H1 (cell line): ENCODE data around the gene CHPF. TPM values are rescaled to one million over a fixed set of nuclear protein-coding genes. Genes with fewer than 3 reads are reported as not detected.

Experiments used
- CHD7 ChIP-seq: fragments of 300-600 bp; sonication (generic); IDR thresholded peaks from 2 replicates; pipeline ENCODE4 v1.7.1; 2012; ENCODE audit warnings: low read length, moderate library complexity, mild to moderate bottlenecking, inconsistent platforms; ENCODE audit not compliant: insufficient replicate concordance
- GABPA ChIP-seq: IDR thresholded peaks from 2 replicates; pipeline ENCODE4 v1.6.1; 2011; ENCODE audit warnings: mild to moderate bottlenecking, low read length, moderate library complexity, borderline replicate concordance; ENCODE audit not compliant: insufficient read depth
- HDAC2 ChIP-seq, 2 experiments: fragments of 300-600 bp in 1 of 2; sonication (generic) in 1 of 2; IDR thresholded peaks; 2 replicates each; pipeline ENCODE4 v1.6.1; 2011 to 2012; ENCODE audit warnings: low read depth in 2 of 2, low read length in 2 of 2, mild to moderate bottlenecking in 2 of 2, moderate library complexity in 2 of 2, borderline replicate concordance in 1 of 2, inconsistent platforms in 1 of 2
- RNF2 ChIP-seq: fragments of 200-900, 300-1000 bp; sonication (generic); IDR thresholded peaks from 2 replicates; pipeline ENCODE4 v1.7.1; 2016; ENCODE audit warnings: borderline replicate concordance, low read depth, mild to moderate bottlenecking, antibody characterized with exemption, low read length; ENCODE audit not compliant: poor library complexity, severe bottlenecking; ENCODE audit errors: missing control alignments
- SIRT6 ChIP-seq: IDR thresholded peaks from one replicate; pipeline ENCODE4 v1.7.1; 2012; ENCODE audit warnings: low read length, inconsistent platforms
- SP1 ChIP-seq: IDR thresholded peaks from 2 replicates; pipeline ENCODE4 v1.6.1; 2011; ENCODE audit warnings: low read depth, low read length
- USF2 ChIP-seq: IDR thresholded peaks from 2 replicates; pipeline ENCODE4 v1.6.1; 2011; ENCODE audit warnings: low read length, improper control_type of control experiment
- ZNF274 ChIP-seq: IDR thresholded peaks from 2 replicates; pipeline ENCODE4 v1.7.0; 2012; ENCODE audit warnings: low read length, borderline replicate concordance; ENCODE audit errors: extremely low read depth
- polyA plus RNA-seq, 7 experiments: library from polyadenylated mRNA; depleted of rRNA in 3 of 7; stranded (reverse) in 5 of 7; unstranded in 2 of 7; fragments of >200 nt in 5 of 7; fragments of 200-250 nt in 2 of 7; gene quantifications; 1 replicate in 5 of 7; 2 replicates in 1 of 7; 4 replicates in 1 of 7; pipeline versions ENCODE4 v1.2.1 to v1.2.3, GENCODE V29; 2011 to 2013; ENCODE audit warnings: missing spikeins in 2 of 7, mixed read lengths in 2 of 7
- total RNA-seq: library from RNA; stranded (reverse); fragmentation: NEBNext Ultra II Directional; extraction: Animal tissue kit (Norgen Biotek cat#: 25700); gene quantifications from 2 replicates; pipeline ENCODE4 v1.2.1, GENCODE V29; 2021

The CHPF gene
- total and polyA plus RNA-seq, 2 of the 8 experiments (the other 6 are each of a cell fraction or from before 2014, with no cell fraction given): 62.9 to 67.3 TPM

GRCh38 chr2:219531639-219532377 lies 11.8 kb downstream of the CHPF start (continued):
- TF ChIP-seq CHD7 (no peak), RNF2 (no peak), USF2 (no peak), ZNF274 (no peak), SIRT6 (no peak), SP1 (no peak), HDAC2 (IDR thresholded peaks at IDR 0.05; ENCODE audit: borderline replicate concordance in 1 of 2, low read depth in 2 of 2, low read length in 2 of 2) (no peak), GABPA (no peak)
